Neural cell (in vitro differentiated cells): ENCODE results near the gene CDH12. TPM values are rescaled to one million over a fixed set of nuclear protein-coding genes. Genes with fewer than 3 reads are reported as not detected.

ENCODE experiments used
- H2AFZ ChIP-seq: fragments of 200-600, 300-800 bp; sonication (generic), shearing (Covaris generic); 2 replicates; pipeline ENCODE4 v1.6.0; 2014; ENCODE audit warnings: low read depth, mild to moderate bottlenecking, antibody characterized with exemption, low read length, moderate library complexity
- H3F3A ChIP-seq: fragments of 200-600 bp; shearing (Covaris generic); 2 replicates; pipeline ENCODE4 v1.6.1; 2016; ENCODE audit warnings: mild to moderate bottlenecking, moderate library complexity, mixed read lengths, antibody characterized with exemption, low read length; ENCODE audit not compliant: insufficient read depth, poor library complexity, severe bottlenecking
- H3K27ac ChIP-seq: fragments of 200-600, 300-800 bp; sonication (generic), shearing (Covaris generic); 2 replicates; pipeline ENCODE4 v1.5.1; 2014; ENCODE audit warnings: mild to moderate bottlenecking, low read length, moderate library complexity
- H3K27me3 ChIP-seq: fragments of 300-800, 200-600 bp; sonication (generic), shearing (Covaris generic); 2 replicates; pipeline ENCODE4 v1.6.0; 2014; ENCODE audit warnings: mild to moderate bottlenecking, low read depth, low read length, moderate library complexity; ENCODE audit not compliant: insufficient read depth
- H3K36me3 ChIP-seq: fragments of 300-800, 200-600 bp; sonication (generic), shearing (Covaris generic); 2 replicates; pipeline ENCODE4 v1.5.1; 2014; ENCODE audit warnings: mild to moderate bottlenecking, antibody characterized with exemption, low read length, moderate library complexity; ENCODE audit not compliant: insufficient read depth
- H3K4me2 ChIP-seq: fragments of 300-800, 200-600 bp; sonication (generic), shearing (Covaris generic); 2 replicates; pipeline ENCODE4 v1.6.0; 2014; ENCODE audit warnings: mild to moderate bottlenecking, low read length
- H3K4me3 ChIP-seq: fragments of 300-800, 200-600 bp; sonication (generic), shearing (Covaris generic); 2 replicates; pipeline ENCODE4 v1.5.1; 2014; ENCODE audit warnings: mild to moderate bottlenecking, low read length, moderate library complexity
- H3K79me2 ChIP-seq: fragments of 200-600 bp; shearing (Covaris generic); replicated peaks from 2 replicates; pipeline ENCODE4 v1.6.0; 2014; ENCODE audit warnings: mild to moderate bottlenecking, low read length, moderate library complexity; ENCODE audit not compliant: insufficient read depth
- H3K9ac ChIP-seq: fragments of 300-800, 200-600 bp; sonication (generic), shearing (Covaris generic); 2 replicates; pipeline ENCODE4 v1.6.1; 2016; ENCODE audit warnings: mild to moderate bottlenecking, low read length, mixed read lengths
- H3K9me2 ChIP-seq: fragments of 200-600 bp; shearing (Covaris generic); 2 replicates; pipeline ENCODE4 v1.6.1; 2016; ENCODE audit warnings: mild to moderate bottlenecking, low read length, mixed read lengths; ENCODE audit not compliant: insufficient read depth
- H3K9me3 ChIP-seq: fragments of 200-600, 300-800 bp; sonication (generic), shearing (Covaris generic); 2 replicates; pipeline ENCODE4 v1.6.1; 2016; ENCODE audit warnings: mild to moderate bottlenecking, mixed run types, low read length, moderate library complexity, mixed read lengths
- H4K20me1 ChIP-seq: fragments of 200-600 bp; shearing (Covaris generic); 2 replicates; pipeline ENCODE4 v1.6.1; 2016; ENCODE audit warnings: mild to moderate bottlenecking, mixed run types; ENCODE audit not compliant: insufficient read depth
- EP300 ChIP-seq: fragments of 450-650 bp; conservative IDR thresholded peaks from 2 replicates; pipeline ENCODE4 v1.6.1; 2014; ENCODE audit warnings: antibody characterized with exemption, mild to moderate bottlenecking, moderate library complexity; ENCODE audit not compliant: poor library complexity, severe bottlenecking
- EZH2 ChIP-seq: fragments of 200-600, 300-800 bp; shearing (Covaris generic), sonication (generic); IDR thresholded peaks from 2 replicates; pipeline ENCODE4 v1.6.1; 2014; ENCODE audit warnings: antibody characterized with exemption, low read length, borderline replicate concordance, mild to moderate bottlenecking; ENCODE audit not compliant: insufficient read depth, poor library complexity, severe bottlenecking
- MXI1 ChIP-seq: fragments of 450-650 bp; conservative IDR thresholded peaks from 2 replicates; pipeline ENCODE4 v1.6.1; 2014; ENCODE audit warnings: antibody characterized with exemption, mild to moderate bottlenecking; ENCODE audit not compliant: poor library complexity, severe bottlenecking
- POLR2AphosphoS5 ChIP-seq: IDR thresholded peaks from 2 replicates; pipeline ENCODE4 v1.6.1; 2012
- RAD21 ChIP-seq: fragments of 450-650 bp; conservative IDR thresholded peaks from 2 replicates; pipeline ENCODE4 v1.6.1; 2014; ENCODE audit warnings: antibody characterized with exemption, mild to moderate bottlenecking, moderate library complexity
- SMC3 ChIP-seq: fragments of 450-650 bp; conservative IDR thresholded peaks from 2 replicates; pipeline ENCODE4 v1.6.1; 2014; ENCODE audit warnings: antibody characterized with exemption, mild to moderate bottlenecking, moderate library complexity; ENCODE audit not compliant: poor library complexity
- TAF1 ChIP-seq: IDR thresholded peaks from 2 replicates; pipeline ENCODE4 v1.6.1; 2012; ENCODE audit warnings: low read depth
- polyA plus RNA-seq: library from polyadenylated mRNA; depleted of rRNA; stranded (reverse); fragments of >200 nt; gene quantifications from 2 replicates; pipeline ENCODE4 v1.2.3, GENCODE V29; 2014
- TF ChIP-seq, protein P1 (sequence below): IDR thresholded peaks from 2 replicates; pipeline ENCODE4 v1.6.1; 2012; ENCODE audit warnings: borderline replicate concordance
- TF ChIP-seq, protein P2 (sequence below): fragments of 450-650 bp; IDR thresholded peaks from 2 replicates; pipeline ENCODE4 v1.5.1; 2014; ENCODE audit warnings: antibody characterized with exemption, mild to moderate bottlenecking, moderate library complexity; ENCODE audit not compliant: poor library complexity, severe bottlenecking

The CDH12 gene
- polyA plus RNA-seq, 1 donor from 2014 or later = 2.1 TPM

DNA sequence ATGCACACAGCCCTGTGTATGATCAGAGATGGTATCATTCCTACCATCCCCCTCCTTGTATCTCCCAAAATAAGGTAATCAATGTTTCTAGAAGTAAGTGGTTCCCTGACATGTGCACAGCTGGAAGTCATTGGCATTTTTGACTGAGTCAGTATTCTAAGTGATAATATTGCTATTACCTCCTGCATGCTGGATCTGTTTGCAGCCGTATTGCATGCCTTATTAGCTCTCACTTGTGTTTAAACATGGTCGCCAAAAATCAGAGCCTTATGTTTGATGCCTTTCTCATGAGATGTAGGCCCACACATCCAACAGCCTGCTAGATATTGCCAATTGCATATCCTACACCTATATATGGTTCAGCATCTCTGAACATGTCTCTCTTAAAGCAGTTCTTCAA, 254.3 kb downstream of the CDH12 start:
- Histone ChIP-seq H3F3A (no peaks in the 10 kb centered on the region), H3K27me3 (no peaks in the 10 kb centered on the region), H3K4me3 (no peak overlapping the region), H3K9me3 (no peaks in the 10 kb centered on the region), H4K20me1 (no peaks in the 10 kb centered on the region), H2AFZ (no peak overlapping the region), H3K9ac (no peak overlapping the region), H3K27ac (no peak overlapping the region), H3K36me3 (no peaks in the 10 kb centered on the region), H3K79me2 (no peaks in the 10 kb centered on the region), H3K9me2 (no peaks in the 10 kb centered on the region), H3K4me2 (no peak overlapping the region)
- no peak for TF ChIP-seq POLR2AphosphoS5
- TF ChIP-seq EZH2 = no peak
- no peak for TF ChIP-seq TAF1
- TF ChIP-seq, protein P1, sequence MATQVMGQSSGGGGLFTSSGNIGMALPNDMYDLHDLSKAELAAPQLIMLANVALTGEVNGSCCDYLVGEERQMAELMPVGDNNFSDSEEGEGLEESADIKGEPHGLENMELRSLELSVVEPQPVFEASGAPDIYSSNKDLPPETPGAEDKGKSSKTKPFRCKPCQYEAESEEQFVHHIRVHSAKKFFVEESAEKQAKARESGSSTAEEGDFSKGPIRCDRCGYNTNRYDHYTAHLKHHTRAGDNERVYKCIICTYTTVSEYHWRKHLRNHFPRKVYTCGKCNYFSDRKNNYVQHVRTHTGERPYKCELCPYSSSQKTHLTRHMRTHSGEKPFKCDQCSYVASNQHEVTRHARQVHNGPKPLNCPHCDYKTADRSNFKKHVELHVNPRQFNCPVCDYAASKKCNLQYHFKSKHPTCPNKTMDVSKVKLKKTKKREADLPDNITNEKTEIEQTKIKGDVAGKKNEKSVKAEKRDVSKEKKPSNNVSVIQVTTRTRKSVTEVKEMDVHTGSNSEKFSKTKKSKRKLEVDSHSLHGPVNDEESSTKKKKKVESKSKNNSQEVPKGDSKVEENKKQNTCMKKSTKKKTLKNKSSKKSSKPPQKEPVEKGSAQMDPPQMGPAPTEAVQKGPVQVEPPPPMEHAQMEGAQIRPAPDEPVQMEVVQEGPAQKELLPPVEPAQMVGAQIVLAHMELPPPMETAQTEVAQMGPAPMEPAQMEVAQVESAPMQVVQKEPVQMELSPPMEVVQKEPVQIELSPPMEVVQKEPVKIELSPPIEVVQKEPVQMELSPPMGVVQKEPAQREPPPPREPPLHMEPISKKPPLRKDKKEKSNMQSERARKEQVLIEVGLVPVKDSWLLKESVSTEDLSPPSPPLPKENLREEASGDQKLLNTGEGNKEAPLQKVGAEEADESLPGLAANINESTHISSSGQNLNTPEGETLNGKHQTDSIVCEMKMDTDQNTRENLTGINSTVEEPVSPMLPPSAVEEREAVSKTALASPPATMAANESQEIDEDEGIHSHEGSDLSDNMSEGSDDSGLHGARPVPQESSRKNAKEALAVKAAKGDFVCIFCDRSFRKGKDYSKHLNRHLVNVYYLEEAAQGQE = no peak
- TF ChIP-seq, protein P2, sequence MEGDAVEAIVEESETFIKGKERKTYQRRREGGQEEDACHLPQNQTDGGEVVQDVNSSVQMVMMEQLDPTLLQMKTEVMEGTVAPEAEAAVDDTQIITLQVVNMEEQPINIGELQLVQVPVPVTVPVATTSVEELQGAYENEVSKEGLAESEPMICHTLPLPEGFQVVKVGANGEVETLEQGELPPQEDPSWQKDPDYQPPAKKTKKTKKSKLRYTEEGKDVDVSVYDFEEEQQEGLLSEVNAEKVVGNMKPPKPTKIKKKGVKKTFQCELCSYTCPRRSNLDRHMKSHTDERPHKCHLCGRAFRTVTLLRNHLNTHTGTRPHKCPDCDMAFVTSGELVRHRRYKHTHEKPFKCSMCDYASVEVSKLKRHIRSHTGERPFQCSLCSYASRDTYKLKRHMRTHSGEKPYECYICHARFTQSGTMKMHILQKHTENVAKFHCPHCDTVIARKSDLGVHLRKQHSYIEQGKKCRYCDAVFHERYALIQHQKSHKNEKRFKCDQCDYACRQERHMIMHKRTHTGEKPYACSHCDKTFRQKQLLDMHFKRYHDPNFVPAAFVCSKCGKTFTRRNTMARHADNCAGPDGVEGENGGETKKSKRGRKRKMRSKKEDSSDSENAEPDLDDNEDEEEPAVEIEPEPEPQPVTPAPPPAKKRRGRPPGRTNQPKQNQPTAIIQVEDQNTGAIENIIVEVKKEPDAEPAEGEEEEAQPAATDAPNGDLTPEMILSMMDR = no peak
- TF ChIP-seq SMC3 = no peak
- no peak for TF ChIP-seq EP300
- TF ChIP-seq RAD21 = no peak
- TF ChIP-seq MXI1 = no peak

DNA sequence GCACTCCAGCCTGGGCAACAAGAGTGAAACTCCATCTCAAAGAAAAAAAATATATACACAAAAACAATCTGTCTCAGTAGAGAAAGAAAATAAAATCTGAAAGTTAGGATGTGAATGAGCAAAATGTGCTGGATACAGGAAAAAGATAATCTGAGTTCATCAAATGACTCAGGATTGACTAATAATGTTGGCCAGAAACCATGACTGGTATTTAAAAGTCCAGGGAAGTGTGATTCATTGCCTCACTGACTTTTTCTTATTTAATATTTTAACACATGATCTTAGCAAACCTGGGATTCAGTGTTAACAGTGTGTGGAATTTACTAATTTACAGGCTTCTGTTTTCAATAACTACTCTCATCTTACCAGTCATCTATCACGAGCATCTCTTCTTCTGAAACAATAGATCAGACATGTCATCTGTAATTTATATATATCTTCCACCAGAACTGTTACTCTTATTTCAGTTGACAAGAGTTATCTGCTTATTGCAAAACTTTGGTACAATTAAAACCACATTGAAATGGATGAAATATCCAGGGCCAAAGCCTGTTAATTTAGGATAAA, 256.7 kb downstream of the CDH12 start:
- no peak overlapping the region for H3K27ac ChIP-seq
- H3K9me2 ChIP-seq = no peaks in the 10 kb centered on the region
- no peaks in the 10 kb centered on the region for H3K79me2 ChIP-seq
- no peak overlapping the region for H3K4me2 ChIP-seq
- TF ChIP-seq POLR2AphosphoS5 (no peak), MXI1 (no peak), RAD21 (no peak), EZH2 (no peak), TAF1 (no peak), SMC3 (no peak), EP300 (no peak)
- TF ChIP-seq, protein P2 = no peak
- TF ChIP-seq, protein P1 = no peak
- no peak overlapping the region for H3K9ac ChIP-seq
- H3K36me3 ChIP-seq = no peaks in the 10 kb centered on the region
- H2AFZ ChIP-seq = no peak overlapping the region
- no peaks in the 10 kb centered on the region for H3K9me3 ChIP-seq
- H4K20me1 ChIP-seq = no peaks in the 10 kb centered on the region
- no peak overlapping the region for H3K4me3 ChIP-seq
- H3F3A ChIP-seq = no peaks in the 10 kb centered on the region
- no peaks in the 10 kb centered on the region for H3K27me3 ChIP-seq
